SJSA1 (cell line): ENCODE results near the gene LGALS7. TPM values are rescaled to one million over a fixed set of nuclear protein-coding genes. Genes with fewer than 3 reads are reported as not detected.
"Not testable (repeated sequence)": the region's sequence is repeated elsewhere in the genome, so short reads cannot be mapped to it uniquely, and the experiment has no call there.

Experiments used
- DNase-seq, 2 experiments: peaks; one replicate each; pipeline ENCODE4 v3.0.0-alpha.2; 2015 to 2020; ENCODE audit warnings: low spot score in 2 of 2, low read depth in 1 of 2
- H3K27ac ChIP-seq: fragments of 250-450 bp; sonication (Bioruptor Pico); 2 replicates; pipeline ENCODE4 v1.5.1; 2020; ENCODE audit warnings: mild to moderate bottlenecking, moderate library complexity
- H3K27me3 ChIP-seq: fragments of 250-450 bp; sonication (Bioruptor Pico); replicated peaks from 2 replicates; pipeline ENCODE4 v1.5.1; 2020; ENCODE audit warnings: mild to moderate bottlenecking, moderate library complexity
- H3K36me3 ChIP-seq: fragments of 250-450 bp; sonication (Bioruptor Pico); 2 replicates; pipeline ENCODE4 v1.5.1; 2020; ENCODE audit warnings: mild to moderate bottlenecking
- H3K4me1 ChIP-seq: fragments of 250-450 bp; sonication (Bioruptor Pico); replicated peaks from 2 replicates; pipeline ENCODE4 v1.6.1; 2021; ENCODE audit warnings: mild to moderate bottlenecking
- H3K4me3 ChIP-seq: fragments of 250-450 bp; sonication (Bioruptor Pico); 2 replicates; pipeline ENCODE4 v1.5.1; 2020; ENCODE audit warnings: mild to moderate bottlenecking
- H3K9me3 ChIP-seq: fragments of 250-450 bp; sonication (Bioruptor Pico); replicated peaks from 2 replicates; pipeline ENCODE4 v1.5.1; 2020; ENCODE audit warnings: mild to moderate bottlenecking
- total RNA-seq: library from RNA; depleted of rRNA; stranded (reverse); fragments of >200 nt; shearing (Covaris generic); gene quantifications from 2 replicates; pipeline ENCODE4 v1.2.3, GENCODE V29; 2014; rRNA removed

Gene LGALS7
- not detected in 2 replicates for total RNA-seq

- H3K27ac ChIP-seq, result no peak within 1 kb of the TSS
- no peak within 1 kb of the TSS for H3K4me3 ChIP-seq
- no peak for DNase-seq
- H3K27me3 ChIP-seq, result no peaks in the 10 kb centered on the region
- H3K9me3 ChIP-seq, result no peaks in the 10 kb centered on the region
- H3K36me3 ChIP-seq, result no peaks in the 10 kb centered on the region
- H3K4me1 ChIP-seq, result peaks cover 6% of the 10 kb centered on the region; the same call in 1 of the 2 replicates
Observed at GRCh38 chr19:38773469-38774177, at the start of gene LGALS7. LGALS7 (minus strand) TSS chr19:38773517; CDS start chr19:38773492, 25 bp downstream.

DNA sequence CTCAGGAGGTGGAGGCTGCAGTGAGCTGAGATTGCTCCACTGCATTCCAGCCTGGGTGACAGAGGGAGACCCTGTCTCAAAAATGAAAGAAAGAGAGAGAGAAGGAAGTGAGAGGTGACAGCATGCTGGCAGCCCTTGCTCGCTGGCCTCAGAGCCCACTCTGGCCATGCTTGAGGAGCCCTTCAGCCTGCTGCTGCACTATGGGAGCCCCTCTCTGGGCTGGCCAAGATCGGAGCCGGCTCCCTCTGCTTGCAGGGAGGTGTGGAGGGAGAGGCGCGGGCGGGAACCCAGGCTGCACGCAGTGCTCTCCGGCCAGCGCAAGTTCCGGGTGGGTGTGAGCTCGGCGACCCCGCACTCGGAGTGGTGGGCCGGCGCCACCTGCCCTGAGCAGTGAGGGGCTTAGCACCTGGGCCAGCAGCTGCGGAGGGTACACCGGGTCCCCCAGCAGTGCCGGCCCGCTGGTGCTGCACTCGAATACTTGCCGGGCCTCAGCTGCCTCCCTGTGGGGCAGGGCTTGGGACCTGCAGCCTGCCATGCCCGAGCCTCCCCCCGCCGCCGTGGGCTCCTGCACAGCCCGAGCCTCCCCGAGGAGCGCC is 48.0 kb upstream of the LGALS7 start:
- H3K4me3 ChIP-seq, H3K9me3 ChIP-seq, H3K4me1 ChIP-seq, DNase-seq, H3K27me3 ChIP-seq, H3K27ac ChIP-seq: not testable (repeated sequence)
- peaks cover 20% of the 10 kb centered on the region for H3K36me3 ChIP-seq

DNA sequence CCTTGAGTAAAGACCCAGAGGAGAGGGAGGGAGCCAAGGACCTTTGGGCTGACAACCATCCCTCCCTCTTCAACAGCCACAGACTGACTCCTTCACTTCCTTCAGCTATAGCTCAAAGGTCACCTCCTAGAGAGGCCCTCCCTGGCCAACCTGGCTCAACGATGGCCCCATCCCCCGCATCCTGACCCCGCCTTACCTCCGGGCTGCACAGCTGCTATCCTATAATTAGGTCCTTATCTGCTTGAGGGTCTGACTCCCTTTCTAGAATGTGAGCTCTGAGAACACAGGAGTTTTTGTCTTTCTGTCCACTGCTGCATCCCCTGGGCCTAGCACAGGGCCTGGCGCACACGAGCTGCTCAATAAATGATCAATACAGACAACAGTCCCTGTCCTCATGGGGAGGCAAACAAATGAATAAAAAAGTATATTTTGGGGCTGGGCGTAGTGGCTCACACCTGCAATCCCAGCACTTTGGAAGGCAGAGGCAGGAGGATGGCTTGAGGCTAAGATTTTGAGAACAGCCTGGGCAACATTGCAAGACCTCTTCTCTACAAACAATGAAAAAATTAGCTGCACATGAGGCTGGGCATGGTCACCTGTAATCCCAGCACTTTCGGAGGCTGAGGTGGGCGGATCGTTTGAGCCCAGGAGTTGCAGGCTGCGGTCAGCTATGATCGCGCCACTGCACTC is 46.1 kb upstream of the LGALS7 start:
- no peaks in the 10 kb centered on the region for H3K27me3 ChIP-seq
- H3K27ac ChIP-seq, result no peak overlapping the region
- no peak overlapping the region for H3K4me3 ChIP-seq
- DNase-seq, result no peak
- no peaks in the 10 kb centered on the region for H3K4me1 ChIP-seq
- no peaks in the 10 kb centered on the region for H3K9me3 ChIP-seq
- peaks cover 30% of the 10 kb centered on the region for H3K36me3 ChIP-seq

GRCh38 chr19:38817081-38817480 is 43.8 kb upstream of the LGALS7 start:
- Histone ChIP-seq H3K4me3 (no peak overlapping the region), H3K4me1 (no peaks in the 10 kb centered on the region), H3K27me3 (no peaks in the 10 kb centered on the region), H3K36me3 (peaks cover 24% of the 10 kb centered on the region), H3K27ac (no peak overlapping the region), H3K9me3 (no peaks in the 10 kb centered on the region)
- DNase-seq, result peak in 1 of 2 experiments; percentile 38

DNA sequence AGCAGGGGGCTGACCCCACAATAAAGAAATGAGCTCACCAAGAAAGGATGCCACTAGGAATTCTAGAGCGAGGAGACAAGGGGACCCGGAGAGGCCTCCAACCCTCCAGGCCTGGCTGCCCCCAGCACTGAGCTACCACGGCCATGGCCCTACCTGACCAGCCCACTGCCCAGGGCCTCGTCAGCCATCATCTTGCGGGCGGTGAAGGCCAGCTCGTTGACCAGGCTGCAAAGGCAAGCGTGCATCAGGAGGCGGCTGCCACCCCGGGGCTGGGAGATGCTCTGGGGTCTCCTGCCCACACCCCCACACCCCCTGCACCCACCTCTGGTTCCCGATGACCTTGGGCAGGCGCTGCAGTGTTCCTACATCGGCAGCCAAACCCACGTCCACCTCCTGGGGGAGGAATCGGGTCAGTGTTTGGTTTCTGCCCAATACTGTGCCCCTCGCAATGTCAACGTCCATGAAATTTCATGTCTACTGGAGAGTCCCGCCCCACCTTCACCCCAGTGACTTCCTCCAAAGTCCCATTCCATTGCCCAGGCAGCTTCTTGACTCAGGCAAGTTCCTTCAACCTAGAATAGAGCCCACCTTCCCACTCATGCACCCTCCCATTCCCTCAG is 42.9 kb upstream of the LGALS7 start:
- no peaks in the 10 kb centered on the region for H3K9me3 ChIP-seq
- H3K4me1 ChIP-seq, result no peaks in the 10 kb centered on the region
- no peak overlapping the region for H3K27ac ChIP-seq
- H3K36me3 ChIP-seq, result peaks cover 24% of the 10 kb centered on the region
- no peak overlapping the region for H3K4me3 ChIP-seq
- no peaks in the 10 kb centered on the region for H3K27me3 ChIP-seq
- DNase-seq, result peak in 1 of 2 experiments; percentile 39

- no peak overlapping the region for H3K27ac ChIP-seq
- H3K4me1 ChIP-seq, result no peaks in the 10 kb centered on the region
- no peaks in the 10 kb centered on the region for H3K9me3 ChIP-seq
- no peak overlapping the region for H3K4me3 ChIP-seq
- DNase-seq, result peak in 1 of 2 experiments; percentile 39
- H3K27me3 ChIP-seq, result no peaks in the 10 kb centered on the region
- H3K36me3 ChIP-seq, result peaks cover 24% of the 10 kb centered on the region
Observed at GRCh38 chr19:38815059-38816001, 42.0 kb upstream of the LGALS7 start.

DNA sequence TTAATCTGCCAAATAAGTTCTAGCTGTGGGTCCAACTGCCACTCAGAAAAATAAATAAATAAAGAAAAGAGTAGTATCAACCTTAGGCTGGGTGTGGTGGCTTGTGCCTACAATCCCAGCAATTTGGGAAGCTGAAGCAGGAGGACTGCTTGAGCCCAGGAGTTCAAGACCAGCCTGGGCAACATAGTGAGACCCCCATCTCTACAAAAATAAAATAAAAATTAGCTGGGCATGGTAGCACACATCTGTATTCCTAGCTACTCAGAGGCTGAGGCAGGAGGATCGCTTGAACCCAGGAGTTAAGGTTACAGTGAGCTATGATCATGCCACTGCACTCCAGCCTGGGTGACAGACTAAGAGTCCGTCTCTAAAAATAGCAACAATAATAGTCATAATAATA is 40.6 kb upstream of the LGALS7 start:
- DNase-seq, H3K27me3 ChIP-seq, H3K4me1 ChIP-seq, H3K9me3 ChIP-seq, H3K4me3 ChIP-seq, H3K27ac ChIP-seq: not testable (repeated sequence)
- peaks cover 24% of the 10 kb centered on the region for H3K36me3 ChIP-seq

DNA sequence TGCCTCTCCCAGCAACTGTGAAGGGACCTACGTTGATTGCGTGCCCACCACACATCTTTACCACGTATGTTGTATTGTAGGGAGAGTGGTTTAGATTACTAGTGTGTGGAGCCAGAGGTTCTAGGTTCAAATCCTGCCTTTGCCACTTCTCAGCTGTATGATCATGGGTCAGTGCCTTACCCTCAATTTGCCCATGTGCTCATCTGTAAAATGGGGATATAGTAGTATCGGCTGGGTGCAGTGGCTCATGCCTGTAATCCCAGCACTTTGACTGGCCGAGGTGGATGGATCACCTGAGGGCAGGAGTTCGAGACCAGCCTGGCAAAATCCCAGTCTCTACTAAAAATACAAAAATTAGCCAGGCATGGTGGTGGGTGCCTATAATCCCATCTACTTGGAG is 40.0 kb upstream of the LGALS7 start:
- Histone ChIP-seq H3K27ac (no peak overlapping the region), H3K4me1 (no peaks in the 10 kb centered on the region), H3K27me3 (no peaks in the 10 kb centered on the region), H3K36me3 (peaks cover 24% of the 10 kb centered on the region), H3K4me3 (no peak overlapping the region), H3K9me3 (no peaks in the 10 kb centered on the region)
- DNase-seq, result no peak

DNA sequence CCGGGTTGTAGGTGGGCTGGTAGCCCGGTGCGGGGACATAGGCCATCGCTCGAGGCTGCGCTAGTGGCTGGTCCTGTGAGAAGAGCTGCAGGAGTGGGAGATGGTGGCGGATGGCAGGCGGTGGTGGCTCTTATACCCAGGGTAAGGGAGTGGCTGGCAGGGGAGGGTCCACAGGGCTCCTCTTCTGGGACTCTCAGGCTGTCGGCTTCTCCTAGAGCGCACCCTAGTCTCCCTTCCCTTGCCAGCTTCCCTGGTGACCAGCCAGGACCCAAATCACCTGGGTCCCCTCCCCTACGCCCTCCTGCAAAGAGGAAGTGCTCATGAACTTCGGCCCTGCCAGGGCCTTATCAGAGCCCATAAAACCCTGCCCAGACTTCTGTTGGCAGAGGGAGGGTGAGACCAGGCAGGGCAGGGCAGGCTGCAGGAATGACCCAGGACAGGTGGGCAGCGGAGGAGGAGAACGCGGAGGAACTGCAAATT is 39.6 kb upstream of the LGALS7 start, which contains the start of gene LGALS4:
Gene LGALS4, minus strand, starts transcription at position 105 of the 480 bp plus-strand sequence. Its CDS starts 59 bp downstream, at position 46.
- peaks cover 24% of the 10 kb centered on the region for H3K36me3 ChIP-seq
- no peaks in the 10 kb centered on the region for H3K4me1 ChIP-seq
- DNase-seq, result peak in 1 of 2 experiments; percentile 37
- H3K9me3 ChIP-seq, result no peaks in the 10 kb centered on the region
- H3K27me3 ChIP-seq, result no peaks in the 10 kb centered on the region
- no peak within 1 kb of the TSS for H3K27ac ChIP-seq
- no peak within 1 kb of the TSS for H3K4me3 ChIP-seq

GRCh38 chr19:38812009-38812840 is 38.9 kb upstream of the LGALS7 start:
- DNase-seq, result peak in 1 of 2 experiments; percentile 39
- no peaks in the 10 kb centered on the region for H3K4me1 ChIP-seq
- H3K27me3 ChIP-seq, result no peaks in the 10 kb centered on the region

GRCh38 chr19:38809592-38810252 is 36.4 kb upstream of the LGALS7 start:
- H3K9me3 ChIP-seq, result no peaks in the 10 kb centered on the region
- no peak for DNase-seq
- no peaks in the 10 kb centered on the region for H3K36me3 ChIP-seq
- H3K4me1 ChIP-seq, result no peaks in the 10 kb centered on the region
- no peak overlapping the region for H3K27ac ChIP-seq
- H3K27me3 ChIP-seq, result no peaks in the 10 kb centered on the region
- H3K4me3 ChIP-seq, result no peak overlapping the region

More at GRCh38 chr19:38812009-38812840, 38.9 kb upstream of the LGALS7 start:
- H3K9me3 ChIP-seq, result no peaks in the 10 kb centered on the region
- no peak overlapping the region for H3K4me3 ChIP-seq
- H3K27ac ChIP-seq, result no peak overlapping the region
- H3K36me3 ChIP-seq, result peaks cover 17% of the 10 kb centered on the region

DNA sequence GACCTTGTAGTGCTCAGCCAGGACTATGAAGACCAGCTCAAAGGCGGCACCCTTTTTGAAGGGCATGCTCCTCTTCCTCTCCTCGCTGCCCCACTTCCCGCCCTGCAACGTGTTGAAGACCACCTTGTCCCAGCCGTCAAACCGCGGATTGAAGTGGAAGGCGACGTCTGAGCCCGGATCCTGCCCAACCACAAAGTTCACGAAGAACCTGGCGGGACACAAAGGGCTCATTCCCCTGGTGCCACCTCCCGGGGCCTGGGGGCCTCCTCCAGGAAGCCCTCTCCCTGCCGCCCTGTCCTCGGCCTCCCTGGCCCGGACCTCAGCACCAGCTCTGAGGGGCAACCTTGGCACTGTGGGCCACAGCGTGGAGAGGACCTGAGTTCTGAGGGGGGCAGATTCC is 35.4 kb upstream of the LGALS7 start:
- no peaks in the 10 kb centered on the region for H3K27me3 ChIP-seq
- H3K27ac ChIP-seq, result no peak overlapping the region
- no peaks in the 10 kb centered on the region for H3K4me1 ChIP-seq
- no peaks in the 10 kb centered on the region for H3K36me3 ChIP-seq
- no peak overlapping the region for H3K4me3 ChIP-seq
- H3K9me3 ChIP-seq, result no peaks in the 10 kb centered on the region
- peak in 1 of 2 experiments; percentile 35 for DNase-seq
